OCI-LY1 (cell line): ENCODE results near the gene FBXO11.

Source experiments
- H2AFZ ChIP-seq: fragments of 200-600 bp; sonication (generic), shearing (Covaris generic); 2 replicates; pipeline ENCODE4 v1.6.0; 2014; ENCODE audit warnings: antibody characterized with exemption, mild to moderate bottlenecking, low read length
- H3F3A ChIP-seq: fragments of 200-600 bp; sonication (generic), shearing (Covaris generic); 2 replicates; pipeline ENCODE4 v1.6.0; 2014; ENCODE audit warnings: mild to moderate bottlenecking, antibody characterized with exemption, low read length, moderate library complexity; ENCODE audit not compliant: insufficient read depth
- H3K27ac ChIP-seq: fragments of 200-600 bp; sonication (generic); 2 replicates; pipeline ENCODE4 v1.5.1; 2014; ENCODE audit warnings: low read length, mixed run types, mild to moderate bottlenecking, low read depth; ENCODE audit not compliant: poor library complexity, severe bottlenecking
- H3K27me3 ChIP-seq: fragments of 200-600 bp; sonication (generic); 2 replicates; pipeline ENCODE4 v1.6.0; 2014; ENCODE audit warnings: antibody characterized with exemption, mild to moderate bottlenecking, low read length, moderate library complexity; ENCODE audit not compliant: insufficient read depth
- H3K36me3 ChIP-seq: fragments of 200-600 bp; sonication (generic); 2 replicates; pipeline ENCODE4 v1.6.1; 2014; ENCODE audit warnings: mild to moderate bottlenecking, antibody characterized with exemption, low read length, moderate library complexity, mixed read lengths; ENCODE audit not compliant: insufficient read depth
- H3K4me1 ChIP-seq: fragments of 200-600 bp; sonication (generic); 2 replicates; pipeline ENCODE4 v1.5.1; 2014; ENCODE audit warnings: mild to moderate bottlenecking, low read length, moderate library complexity; ENCODE audit not compliant: insufficient read depth, severe bottlenecking
- H3K4me2 ChIP-seq: fragments of 200-600 bp; sonication (generic), shearing (Covaris generic); 2 replicates; pipeline ENCODE4 v1.6.1; 2014; ENCODE audit warnings: low read length
- H3K4me3 ChIP-seq: fragments of 200-600 bp; sonication (generic); 2 replicates; pipeline ENCODE4 v1.5.1; 2014; ENCODE audit warnings: low read length, low read depth, mild to moderate bottlenecking, mixed read lengths; ENCODE audit not compliant: poor library complexity, severe bottlenecking
- H3K79me2 ChIP-seq: fragments of 200-600 bp; shearing (Covaris generic); 2 replicates; pipeline ENCODE4 v1.6.1; 2016; ENCODE audit warnings: mixed run types, low read length, mixed read lengths; ENCODE audit not compliant: insufficient read depth
- H3K9ac ChIP-seq: fragments of 200-600 bp; sonication (generic), shearing (Covaris generic); 2 replicates; pipeline ENCODE4 v1.6.1; 2014; ENCODE audit warnings: mild to moderate bottlenecking, low read length, mixed read lengths
- H3K9me2 ChIP-seq: fragments of 200-600 bp; sonication (generic), shearing (Covaris generic); 2 replicates; pipeline ENCODE4 v1.6.1; 2014; ENCODE audit warnings: low read depth, mild to moderate bottlenecking, low read length, mixed read lengths
- H3K9me3 ChIP-seq: fragments of 200-600 bp; shearing (Covaris generic); 2 replicates; pipeline ENCODE4 v1.6.1; 2014; ENCODE audit warnings: low read length, mixed read lengths
- H4K20me1 ChIP-seq: fragments of 200-600 bp; sonication (generic), shearing (Covaris generic); 2 replicates; pipeline ENCODE4 v1.6.0; 2016; ENCODE audit warnings: mild to moderate bottlenecking, low read length; ENCODE audit not compliant: insufficient read depth
- CTCF ChIP-seq: fragments of 200-600 bp; sonication (generic), shearing (Covaris generic); IDR thresholded peaks from 2 replicates; pipeline ENCODE4 v1.5.1; 2017; ENCODE audit warnings: mild to moderate bottlenecking, antibody characterized with exemption, low read length, moderate library complexity, mixed read lengths
- EZH2 ChIP-seq: fragments of 200-600 bp; sonication (generic), shearing (Covaris generic); IDR thresholded peaks from 2 replicates; pipeline ENCODE4 v1.8.0; 2017; ENCODE audit warnings: borderline replicate concordance, mixed run types, mild to moderate bottlenecking, antibody characterized with exemption, low read length, moderate library complexity, mixed read lengths

The FBXO11 gene

GRCh38 chr2:47891369-47892337 lies 14.6 kb downstream of the FBXO11 start:
- Histone ChIP-seq H3K9ac (no peak overlapping the region), H2AFZ (no peak overlapping the region), H3K9me2 (no peaks in the 10 kb centered on the region), H3K4me1 (peaks cover 62% of the 10 kb centered on the region), H3F3A (no peaks in the 10 kb centered on the region), H3K4me3 (no peak overlapping the region), H3K79me2 (peaks cover 100% of the 10 kb centered on the region), H3K36me3 (peaks cover 48% of the 10 kb centered on the region), H4K20me1 (peaks cover 11% of the 10 kb centered on the region; the same call in 1 of the 2 replicates), H3K27me3 (no peaks in the 10 kb centered on the region), H3K27ac (no peak overlapping the region), H3K9me3 (no peaks in the 10 kb centered on the region), H3K4me2 (no peak overlapping the region)
- no peak for TF ChIP-seq EZH2
- no peak for TF ChIP-seq CTCF

- H3K36me3 ChIP-seq = peaks cover 45% of the 10 kb centered on the region
- H3K27ac ChIP-seq = no peak overlapping the region
- H3K4me1 ChIP-seq = peaks cover 54% of the 10 kb centered on the region
- no peak for TF ChIP-seq CTCF
- TF ChIP-seq EZH2 = no peak
- peaks cover 99% of the 10 kb centered on the region for H3K79me2 ChIP-seq
- peaks cover 11% of the 10 kb centered on the region; the same call in 1 of the 2 replicates for H4K20me1 ChIP-seq
- H3K4me3 ChIP-seq = no peak overlapping the region
- no peak overlapping the region for H2AFZ ChIP-seq
- no peaks in the 10 kb centered on the region for H3K9me3 ChIP-seq
- no peaks in the 10 kb centered on the region for H3K27me3 ChIP-seq
- H3K4me2 ChIP-seq = no peak overlapping the region
- no peak overlapping the region for H3K9ac ChIP-seq
- H3F3A ChIP-seq = no peaks in the 10 kb centered on the region
- H3K9me2 ChIP-seq = no peaks in the 10 kb centered on the region
Observed at GRCh38 chr2:47890711-47891368, 15.5 kb downstream of the FBXO11 start.

GRCh38 chr2:47888581-47889280 lies 17.6 kb downstream of the FBXO11 start:
- peaks cover 33% of the 10 kb centered on the region for H3K4me1 ChIP-seq
- H3K9ac ChIP-seq = 0 out of 2 replicates have a peak overlapping the region, but pooled peaks have one; percentile 14
- peaks cover 97% of the 10 kb centered on the region for H3K79me2 ChIP-seq
- peaks cover 11% of the 10 kb centered on the region; the same call in 1 of the 2 replicates for H4K20me1 ChIP-seq
- peak overlapping the region; percentile 38 for H3K27ac ChIP-seq
- no peaks in the 10 kb centered on the region for H3F3A ChIP-seq
- no peaks in the 10 kb centered on the region for H3K9me3 ChIP-seq
- no peaks in the 10 kb centered on the region for H3K9me2 ChIP-seq
- no peaks in the 10 kb centered on the region for H3K27me3 ChIP-seq
- no peak overlapping the region for H2AFZ ChIP-seq
- no peak overlapping the region; the same call in 1 of the 2 replicates for H3K4me2 ChIP-seq
- H3K4me3 ChIP-seq = no peak overlapping the region
- H3K36me3 ChIP-seq = peaks cover 51% of the 10 kb centered on the region
- TF ChIP-seq EZH2 = no peak
- TF ChIP-seq CTCF = no peak
